HCT116 (cell line): Measurements from ENCODE around the gene ADARB1. TPM values are rescaled to one million over a fixed set of nuclear protein-coding genes. Genes with fewer than 3 reads are reported as not detected.

Experiments
- ATAC-seq: fragments of 200-7000 bp; cut with Tn5 transposase; 2 replicates; pipeline ENCODE4 v1.9.1; 2020; ENCODE audit warnings: mild to moderate bottlenecking, moderate library complexity
- BruUV-seq: library from RNA; stranded (reverse); fragments of 400-500 nt; replicated peaks from 2 replicates; lab custom pipeline; 2021; lab: Mats Ljungman, UMichigan
- CTCF ChIA-PET: fragments of 300-600 bp; sonication (Branson Sonifier 250); formaldehyde crosslinking; loops from one replicate; lab custom pipeline; 2021; ENCODE audit warnings: antibody characterized with exemption; lab: Charles Lee
- POLR2A ChIA-PET: fragments of 300-600, 350-600 bp; sonication (Branson Sonifier 250); formaldehyde crosslinking; loops from one replicate; lab custom pipeline; 2021; ENCODE audit warnings: antibody characterized with exemption; lab: Charles Lee
- RAD21 ChIA-PET, 2 experiments: fragments of 300-600 bp; sonication (Branson Sonifier 250); formaldehyde crosslinking; loops; one replicate each; lab custom pipeline; 2023; ENCODE audit warnings: low total read pairs in 2 of 2; ENCODE audit not compliant: uncharacterized antibody in 2 of 2, unreplicated experiment in 2 of 2, low non-redundant PET in 1 of 2; lab: Charles Lee
- DNase-seq: peaks from one replicate; pipeline ENCODE4 v3.0.0-alpha.2; 2010; ENCODE audit warnings: low read depth, low spot score
- H2AFZ ChIP-seq: fragments of 200-600 bp; shearing (Covaris generic), sonication (generic); 2 replicates; pipeline ENCODE4 v1.6.1; 2017; ENCODE audit warnings: low read depth, mixed run types, mixed read lengths, antibody characterized with exemption, low read length; ENCODE audit not compliant: poor library complexity, severe bottlenecking
- H3K27ac ChIP-seq: 2 replicates; pipeline ENCODE4 v1.5.1; 2012; ENCODE audit warnings: low read depth, low read length
- H3K27me3 ChIP-seq: fragments of 200-600 bp; sonication (generic); 2 replicates; pipeline ENCODE4 v1.6.1; 2016; ENCODE audit warnings: mixed run types, low read length, mixed read lengths; ENCODE audit not compliant: insufficient read depth
- H3K36me3 ChIP-seq, 2 experiments: fragments of 200-500 bp in 1 of 2; fragments of 200-600 bp in 1 of 2; sonication (Bioruptor generic) in 1 of 2; sonication (generic) in 1 of 2; 2 replicates each; pipeline versions ENCODE4 v1.5.1 to v1.6.1; 2014 to 2016; ENCODE audit warnings: low read length in 2 of 2, inconsistent platforms in 1 of 2, mixed read lengths in 1 of 2, mixed run types in 1 of 2; ENCODE audit not compliant: insufficient read depth in 2 of 2, control insufficient read depth in 1 of 2
- H3K4me1 ChIP-seq, 2 experiments: fragments of 200-600 bp in 1 of 2; sonication (generic) in 1 of 2; 2 replicates each; pipeline versions ENCODE4 v1.5.1 to v1.6.1; 2012 to 2017; ENCODE audit warnings: low read length in 2 of 2, inconsistent platforms in 1 of 2, mild to moderate bottlenecking in 1 of 2, mixed read lengths in 1 of 2, mixed run types in 1 of 2, moderate library complexity in 1 of 2; ENCODE audit not compliant: insufficient read depth in 2 of 2, control insufficient read depth in 1 of 2
- H3K4me2 ChIP-seq: fragments of 200-600 bp; sonication (generic); 2 replicates; pipeline ENCODE4 v1.6.1; 2017; ENCODE audit warnings: mixed run types, low read length, mixed read lengths
- H3K4me3 ChIP-seq, 2 experiments: fragments of 200-600 bp in 1 of 2; sonication (generic) in 1 of 2; replicated peaks in 1 of 2; 2 replicates each; pipeline ENCODE4 v1.5.1; 2011 to 2016; ENCODE audit warnings: low read length in 2 of 2, control low read depth in 1 of 2, low read depth in 1 of 2, mild to moderate bottlenecking in 1 of 2, mixed read lengths in 1 of 2, mixed run types in 1 of 2
- H3K79me2 ChIP-seq: fragments of 200-600 bp; sonication (generic); 2 replicates; pipeline ENCODE4 v1.6.1; 2017; ENCODE audit warnings: mild to moderate bottlenecking, mixed run types, low read length, moderate library complexity, mixed read lengths; ENCODE audit not compliant: insufficient read depth
- H3K9ac ChIP-seq: fragments of 200-600 bp; sonication (generic); 2 replicates; pipeline ENCODE4 v1.6.1; 2016; ENCODE audit warnings: low read length, mixed read lengths
- H3K9me2 ChIP-seq: fragments of 200-600 bp; sonication (generic), shearing (Covaris generic); 2 replicates; pipeline ENCODE4 v1.6.1; 2017; ENCODE audit warnings: mixed run types, mild to moderate bottlenecking, moderate library complexity; ENCODE audit not compliant: insufficient read depth
- H3K9me3 ChIP-seq, 2 experiments: fragments of 200-500 bp in 1 of 2; fragments of 200-600 bp in 1 of 2; sonication (Bioruptor generic) in 1 of 2; sonication (generic) in 1 of 2; 2 replicates each; pipeline ENCODE4 v1.6.1; 2014 to 2017; ENCODE audit warnings: low read length in 2 of 2, mixed read lengths in 2 of 2, inconsistent platforms in 1 of 2, low read depth in 1 of 2, mild to moderate bottlenecking in 1 of 2, mixed run types in 1 of 2, moderate library complexity in 1 of 2; ENCODE audit not compliant: control insufficient read depth in 1 of 2, insufficient read depth in 1 of 2
- H4K20me1 ChIP-seq: fragments of 200-600 bp; sonication (generic), shearing (Covaris generic); 2 replicates; pipeline ENCODE4 v1.6.1; 2017; ENCODE audit warnings: mixed run types, mild to moderate bottlenecking, moderate library complexity; ENCODE audit not compliant: insufficient read depth
- ATF3 ChIP-seq: IDR thresholded peaks from 2 replicates; pipeline ENCODE4 v1.6.1; 2012
- CEBPB ChIP-seq: IDR thresholded peaks from 2 replicates; pipeline ENCODE4 v1.6.1; 2012; ENCODE audit warnings: low read depth
- CTCF ChIP-seq, 3 experiments: fragments of 200-600 bp in 1 of 3; sonication (generic) in 1 of 3; IDR thresholded peaks in 2 of 3; conservative IDR thresholded peaks in 1 of 3; 2 replicates each; pipeline ENCODE4 v1.5.1; 2012 to 2017; ENCODE audit warnings: low read depth in 2 of 3, low read length in 2 of 3, antibody characterized with exemption in 1 of 3, borderline replicate concordance in 1 of 3, control low read depth in 1 of 3, mild to moderate bottlenecking in 1 of 3, mixed read lengths in 1 of 3, mixed run types in 1 of 3, moderate library complexity in 1 of 3; ENCODE audit not compliant: insufficient read depth in 1 of 3
- EGR1 ChIP-seq: IDR thresholded peaks from 2 replicates; pipeline ENCODE4 v1.6.1; 2012; ENCODE audit warnings: low read depth
- ELF1 ChIP-seq: IDR thresholded peaks from 2 replicates; pipeline ENCODE4 v1.6.1; 2012; ENCODE audit warnings: low read depth, borderline replicate concordance
- MAX ChIP-seq: IDR thresholded peaks from 2 replicates; pipeline ENCODE4 v1.6.1; 2012
- SIN3A ChIP-seq: IDR thresholded peaks from 2 replicates; pipeline ENCODE4 v1.6.1; 2012; ENCODE audit warnings: low read depth
- SP1 ChIP-seq: IDR thresholded peaks from 2 replicates; pipeline ENCODE4 v1.6.1; 2012; ENCODE audit warnings: low read depth
- TCF7L2 ChIP-seq: IDR thresholded peaks from 2 replicates; pipeline ENCODE4 v1.7.0; 2011; ENCODE audit warnings: borderline replicate concordance, inconsistent platforms; ENCODE audit not compliant: insufficient read depth, insufficient read length; ENCODE audit errors: extremely low read depth
- ZBTB33 ChIP-seq: IDR thresholded peaks from 2 replicates; pipeline ENCODE4 v1.6.1; 2011; ENCODE audit warnings: mild to moderate bottlenecking, low read length, moderate library complexity; ENCODE audit not compliant: insufficient replicate concordance; ENCODE audit errors: extremely low read depth
- ZFX ChIP-seq: fragments of 450-650 bp; IDR thresholded peaks from 2 replicates; pipeline ENCODE4 v1.6.1; 2017
- ZNF274 ChIP-seq: fragments of 200-500 bp; sonication (Bioruptor generic); IDR thresholded peaks from 2 replicates; pipeline ENCODE4 v1.6.1; 2014; ENCODE audit warnings: mild to moderate bottlenecking, low read depth, low read length, inconsistent platforms
- intact Hi-C: fragments of 100-400 bp; cut with micrococcal nuclease; formaldehyde crosslinking; loops from 2 replicates; pipeline ENCODE4 v1.10.0; 2022
- total RNA-seq: library from RNA; stranded (reverse); gene quantifications from one replicate; pipeline ENCODE4 v1.2.1, GENCODE V29; 2021; ENCODE audit not compliant: unreplicated experiment

The ADARB1 gene
- total RNA-seq, 1 experiment from 2014 or later: 13.5 TPM

- TF ChIP-seq ZBTB33 (no peak), MAX (no peak), ATF3 (no peak), TCF7L2 (no peak), SP1 (no peak), CTCF (IDR thresholded peaks at IDR 0.05 in 2 of 3, conservative IDR thresholded peaks at IDR 0.05 in 1 of 3; ENCODE audit: borderline replicate concordance in 1 of 3, insufficient read depth in 1 of 3, low read depth in 2 of 3, low read length in 2 of 3) (no peak), ZNF274 (no peak)
Observed at GRCh38 chr21:45080639-45081414, 6.4 kb downstream of the ADARB1 start (continued).

GRCh38 chr21:45081636-45082035 is 7.3 kb downstream of the ADARB1 start:
- H3K36me3 ChIP-seq: no peaks in the 10 kb centered on the region
- no peaks in the 10 kb centered on the region for H3K9me2 ChIP-seq
- TF ChIP-seq SIN3A (no peak), CTCF (IDR thresholded peaks at IDR 0.05 in 2 of 3, conservative IDR thresholded peaks at IDR 0.05 in 1 of 3; ENCODE audit: borderline replicate concordance in 1 of 3, insufficient read depth in 1 of 3, low read depth in 2 of 3, low read length in 2 of 3) (no peak), ELF1 (no peak), ZFX (no peak), EGR1 (no peak), ZBTB33 (no peak), CEBPB (no peak)
- H3K27ac ChIP-seq: no peak overlapping the region
- no peak overlapping the region; the same call in 1 of the 2 replicates for H3K4me2 ChIP-seq
- ChIA-PET POLR2A (no interaction called here), RAD21 (no interaction called here), CTCF (no interaction called here)
- no peak overlapping the region for H3K4me3 ChIP-seq
- H3K4me1 ChIP-seq: peaks cover 10 to 29% of the 10 kb centered on the region in 2 experiments
- H2AFZ ChIP-seq: no peak overlapping the region
- no peak overlapping the region for H3K9ac ChIP-seq
- H3K79me2 ChIP-seq: peaks cover 14% of the 10 kb centered on the region; the same call in 1 of the 2 replicates
- no peaks in the 10 kb centered on the region for H3K9me3 ChIP-seq
- no peaks in the 10 kb centered on the region for H3K27me3 ChIP-seq
- no peaks in the 10 kb centered on the region for H4K20me1 ChIP-seq
- DNase-seq (no peak), ATAC-seq (no peak)
- intact Hi-C loops: no loop called here
- BruUV-seq: no TSS peak
